ENCODE results near the gene SLC38A2.

SLC38A2 gene

GRCh38 chr12:46410495-46410894, 37.9 kb upstream of the SLC38A2 start:
- H3K36me3 ChIP-seq (replicated peaks; ENCODE audit: insufficient read depth, low read length) = no peaks in the 10 kb centered on the region
- no peaks in the 10 kb centered on the region for H3K4me1 ChIP-seq (ENCODE audit: low read length)
- H3K4me2 ChIP-seq (ENCODE audit: low read depth, low read length) = no peak overlapping the region
- no peaks in the 10 kb centered on the region for H3F3A ChIP-seq (ENCODE audit: insufficient read depth, low read length)
- H3K9ac ChIP-seq (ENCODE audit: low read length) = no peak overlapping the region
- no peaks in the 10 kb centered on the region for H3K79me2 ChIP-seq (ENCODE audit: low read length)
- no peaks in the 10 kb centered on the region for H3K9me3 ChIP-seq (replicated peaks; ENCODE audit: insufficient read depth, low read length)
- TF ChIP-seq EZH2phosphoT487 (IDR thresholded peaks at IDR 0.05; ENCODE audit: low read length) = no peak
- no peak for TF ChIP-seq EZH2 (optimal IDR thresholded peaks at IDR 0.05; ENCODE audit: low read depth, low read length)
- TF ChIP-seq CTCF (IDR thresholded peaks at IDR 0.05; ENCODE audit: low read length) = no peak
- H2AFZ ChIP-seq (ENCODE audit: low read length) = no peak overlapping the region
- no peak overlapping the region for H3K27ac ChIP-seq (ENCODE audit: low read length)
- H4K20me1 ChIP-seq (ENCODE audit: insufficient read depth, low read length) = no peaks in the 10 kb centered on the region
- H3K4me3 ChIP-seq (ENCODE audit: low read length) = no peak overlapping the region
- no peaks in the 10 kb centered on the region for H3K27me3 ChIP-seq (replicated peaks; ENCODE audit: insufficient read depth, low read length)
- DNase-seq = no peak
- H3K9me2 ChIP-seq (replicated peaks; ENCODE audit: insufficient read depth, low read length) = no peaks in the 10 kb centered on the region

DNA sequence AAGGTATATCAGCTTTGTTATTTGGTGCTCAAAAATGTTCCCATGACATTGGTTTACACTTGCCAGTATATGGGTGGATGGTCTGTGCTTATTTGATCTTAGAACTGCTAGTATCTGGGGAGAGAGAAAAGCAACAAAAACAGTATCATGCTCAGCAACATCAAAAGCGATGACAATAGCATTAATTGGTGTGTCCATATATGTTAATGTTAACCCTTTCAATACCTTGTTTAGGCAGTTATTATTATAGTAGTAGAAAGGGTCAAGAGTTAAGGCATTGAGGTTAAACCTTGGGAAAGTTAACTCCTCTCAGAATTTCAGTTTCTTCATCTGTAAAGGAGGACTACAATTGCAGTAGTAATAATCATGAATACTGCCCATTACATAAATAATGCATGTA, 37.4 kb upstream of the SLC38A2 start:
- no peak overlapping the region for H2AFZ ChIP-seq (ENCODE audit: low read length)
- H3K27me3 ChIP-seq (replicated peaks; ENCODE audit: insufficient read depth, low read length) = no peaks in the 10 kb centered on the region
- H3K4me3 ChIP-seq (ENCODE audit: low read length) = no peak overlapping the region
- peaks cover 1% of the 10 kb centered on the region for H3K4me1 ChIP-seq (ENCODE audit: low read length)
- no peak overlapping the region for H3K9ac ChIP-seq (ENCODE audit: low read length)
- TF ChIP-seq CTCF (IDR thresholded peaks at IDR 0.05; ENCODE audit: low read length) (no peak), EZH2phosphoT487 (IDR thresholded peaks at IDR 0.05; ENCODE audit: low read length) (no peak), EZH2 (optimal IDR thresholded peaks at IDR 0.05; ENCODE audit: low read depth, low read length) (no peak)
- DNase-seq = no peak
- no peak overlapping the region for H3K27ac ChIP-seq (ENCODE audit: low read length)
- H3K9me3 ChIP-seq (replicated peaks; ENCODE audit: insufficient read depth, low read length) = no peaks in the 10 kb centered on the region
- H3K9me2 ChIP-seq (replicated peaks; ENCODE audit: insufficient read depth, low read length) = no peaks in the 10 kb centered on the region
- H3F3A ChIP-seq (ENCODE audit: insufficient read depth, low read length) = no peaks in the 10 kb centered on the region
- H3K4me2 ChIP-seq (ENCODE audit: low read depth, low read length) = no peak overlapping the region
- H3K79me2 ChIP-seq (ENCODE audit: low read length) = no peaks in the 10 kb centered on the region
- no peaks in the 10 kb centered on the region for H3K36me3 ChIP-seq (replicated peaks; ENCODE audit: insufficient read depth, low read length)
- H4K20me1 ChIP-seq (ENCODE audit: insufficient read depth, low read length) = no peaks in the 10 kb centered on the region

DNA sequence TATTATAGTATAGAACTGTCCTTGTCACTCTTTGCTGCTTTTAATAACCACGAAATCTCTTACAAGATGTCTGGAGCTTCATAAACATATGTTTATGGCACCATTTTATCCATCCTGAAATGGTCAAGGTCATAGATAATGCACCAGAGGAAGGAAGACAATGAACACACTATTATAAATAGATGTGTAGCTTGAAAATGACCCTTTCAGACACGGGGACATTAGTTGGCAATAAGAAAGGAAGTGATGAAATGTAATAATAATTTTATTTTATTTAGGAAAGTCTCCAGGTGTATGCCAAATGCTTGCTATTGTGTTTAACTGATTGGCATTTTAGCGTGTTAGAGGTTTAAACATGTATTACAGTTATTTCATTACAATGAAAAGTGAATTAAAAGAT, 36.8 kb upstream of the SLC38A2 start:
- Histone ChIP-seq H3K9me2 (replicated peaks; ENCODE audit: insufficient read depth, low read length) (no peaks in the 10 kb centered on the region), H3F3A (ENCODE audit: insufficient read depth, low read length) (peaks cover under 1% of the 10 kb centered on the region; the same call in 1 of the 2 replicates), H3K9ac (ENCODE audit: low read length) (no peak overlapping the region), H3K4me1 (ENCODE audit: low read length) (peaks cover 8% of the 10 kb centered on the region), H3K27ac (ENCODE audit: low read length) (no peak overlapping the region), H3K4me2 (ENCODE audit: low read depth, low read length) (no peak overlapping the region), H3K4me3 (ENCODE audit: low read length) (no peak overlapping the region), H3K9me3 (replicated peaks; ENCODE audit: insufficient read depth, low read length) (no peaks in the 10 kb centered on the region), H4K20me1 (ENCODE audit: insufficient read depth, low read length) (no peaks in the 10 kb centered on the region), H2AFZ (ENCODE audit: low read length) (no peak overlapping the region), H3K36me3 (replicated peaks; ENCODE audit: insufficient read depth, low read length) (no peaks in the 10 kb centered on the region), H3K27me3 (replicated peaks; ENCODE audit: insufficient read depth, low read length) (no peaks in the 10 kb centered on the region), H3K79me2 (ENCODE audit: low read length) (no peaks in the 10 kb centered on the region)
- TF ChIP-seq CTCF (IDR thresholded peaks at IDR 0.05; ENCODE audit: low read length) = no peak
- no peak for TF ChIP-seq EZH2 (optimal IDR thresholded peaks at IDR 0.05; ENCODE audit: low read depth, low read length)
- no peak for TF ChIP-seq EZH2phosphoT487 (IDR thresholded peaks at IDR 0.05; ENCODE audit: low read length)
- no peak for DNase-seq
